ENCODE measurements around the gene SAMD3.

The SAMD3 gene

GRCh38 chr6:130161683-130162404 lies 60.9 kb downstream of the SAMD3 start:
- no peak overlapping the region for H3K27ac ChIP-seq
- no peak for DNase-seq (ENCODE audit: low spot score)
- CTCF ChIA-PET, result interaction anchor here (0.6 kb wide), 1 partner anchor 562 kb away, joined by 4 read pairs; no protein-coding TSS in a partner anchor
- POLR2A ChIA-PET (ENCODE audit: low non-redundant PET), result no interaction called here
- TF ChIP-seq CTCF (conservative IDR thresholded peaks at IDR 0.05; ENCODE audit: low read depth), result no peak

- H3K27ac ChIP-seq, result no peak overlapping the region
- no peak for DNase-seq (ENCODE audit: low spot score)
- ChIA-PET POLR2A (ENCODE audit: low non-redundant PET) (no interaction called here), CTCF (no interaction called here)
- TF ChIP-seq CTCF (conservative IDR thresholded peaks at IDR 0.05; ENCODE audit: low read depth), result no peak
Observed at GRCh38 chr6:130159956-130160355, 62.8 kb downstream of the SAMD3 start.

- DNase-seq (ENCODE audit: low spot score), result no peak
- ChIA-PET POLR2A (ENCODE audit: low non-redundant PET) (no interaction called here), CTCF (interaction anchor here (0.5 kb wide), 1 partner anchor 136 kb away, joined by 4 read pairs; no protein-coding TSS in a partner anchor)
- no peak overlapping the region for H3K27ac ChIP-seq
- TF ChIP-seq CTCF (conservative IDR thresholded peaks at IDR 0.05; ENCODE audit: low read depth), result no peak
Observed at GRCh38 chr6:130158548-130158947, 64.2 kb downstream of the SAMD3 start.

GRCh38 chr6:130158056-130158455 lies 64.7 kb downstream of the SAMD3 start:
- H3K27ac ChIP-seq, result no peak overlapping the region
- no peak for TF ChIP-seq CTCF (conservative IDR thresholded peaks at IDR 0.05; ENCODE audit: low read depth)
- ChIA-PET POLR2A (ENCODE audit: low non-redundant PET) (no interaction called here), CTCF (no interaction called here)
- no peak for DNase-seq (ENCODE audit: low spot score)

GRCh38 chr6:130156908-130157307 lies 65.8 kb downstream of the SAMD3 start:
- no peak overlapping the region for H3K27ac ChIP-seq
- POLR2A ChIA-PET (ENCODE audit: low non-redundant PET), result no interaction called here
- CTCF ChIA-PET, result no interaction called here
- no peak for TF ChIP-seq CTCF (conservative IDR thresholded peaks at IDR 0.05; ENCODE audit: low read depth)
- DNase-seq (ENCODE audit: low spot score), result no peak

- CTCF ChIA-PET, result interaction anchor here (0.6 kb wide), 1 partner anchor 11 kb away, joined by 3 read pairs; no protein-coding TSS in a partner anchor
- POLR2A ChIA-PET (ENCODE audit: low non-redundant PET), result no interaction called here
- no peak for TF ChIP-seq CTCF (conservative IDR thresholded peaks at IDR 0.05; ENCODE audit: low read depth)
- H3K27ac ChIP-seq, result no peak overlapping the region
- no peak for DNase-seq (ENCODE audit: low spot score)
Observed at GRCh38 chr6:130152908-130153510, 69.7 kb downstream of the SAMD3 start.

Data from RWPE1 (cell line).